Measurements from ENCODE around the gene SLC6A13. TPM values are rescaled to one million over a fixed set of nuclear protein-coding genes. Genes with fewer than 3 reads are reported as not detected.

Gene SLC6A13
- total RNA-seq, 4 donors from 2014 or later: 0.46 to 1.2 TPM; not detected in 2

GRCh38 chr12:186006-186625 is 76.5 kb downstream of the SLC6A13 start:
- no peak for TF ChIP-seq POLR2A (IDR thresholded peaks at IDR 0.05)
- TF ChIP-seq CTCF (IDR thresholded peaks at IDR 0.05): no peak
- no peak overlapping the region for H3K4me3 ChIP-seq
- H3K4me1 ChIP-seq: no peaks in the 10 kb centered on the region
- no peaks in the 10 kb centered on the region for H3K9me3 ChIP-seq
- no peak overlapping the region for H3K27ac ChIP-seq
- no peak for DNase-seq
- intact Hi-C loops (cut with DNase I; ENCODE audit: low total_unique reads): no loop called here
- H3K36me3 ChIP-seq: no peaks in the 10 kb centered on the region
- H3K27me3 ChIP-seq: no peaks in the 10 kb centered on the region

DNA sequence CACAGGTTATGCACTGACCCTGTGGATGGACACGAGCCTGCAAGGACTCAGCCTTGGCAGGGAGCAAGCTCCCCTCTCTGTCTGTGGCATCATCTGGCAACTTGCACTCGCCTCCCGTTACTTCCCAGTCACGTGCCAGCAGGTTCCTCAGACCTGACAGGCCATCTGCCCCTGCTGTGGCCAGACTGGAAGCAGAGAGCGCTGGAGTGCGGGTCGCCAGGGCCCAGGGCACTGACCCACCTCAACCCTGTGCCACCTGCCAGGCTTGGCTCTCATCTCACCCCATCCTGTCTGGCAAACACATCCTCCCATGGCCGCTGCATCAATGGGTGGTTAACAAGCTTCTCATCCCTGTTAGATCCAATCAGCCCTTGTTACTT is 77.1 kb downstream of the SLC6A13 start:
- no peaks in the 10 kb centered on the region for H3K27me3 ChIP-seq
- TF ChIP-seq CTCF (IDR thresholded peaks at IDR 0.05) (no peak), POLR2A (IDR thresholded peaks at IDR 0.05) (no peak)
- no peak overlapping the region for H3K27ac ChIP-seq
- H3K4me1 ChIP-seq: no peaks in the 10 kb centered on the region
- no peaks in the 10 kb centered on the region for H3K36me3 ChIP-seq
- intact Hi-C loops (cut with DNase I; ENCODE audit: low total_unique reads): no loop called here
- H3K4me3 ChIP-seq: no peak overlapping the region
- no peaks in the 10 kb centered on the region for H3K9me3 ChIP-seq
- DNase-seq: no peak

DNA sequence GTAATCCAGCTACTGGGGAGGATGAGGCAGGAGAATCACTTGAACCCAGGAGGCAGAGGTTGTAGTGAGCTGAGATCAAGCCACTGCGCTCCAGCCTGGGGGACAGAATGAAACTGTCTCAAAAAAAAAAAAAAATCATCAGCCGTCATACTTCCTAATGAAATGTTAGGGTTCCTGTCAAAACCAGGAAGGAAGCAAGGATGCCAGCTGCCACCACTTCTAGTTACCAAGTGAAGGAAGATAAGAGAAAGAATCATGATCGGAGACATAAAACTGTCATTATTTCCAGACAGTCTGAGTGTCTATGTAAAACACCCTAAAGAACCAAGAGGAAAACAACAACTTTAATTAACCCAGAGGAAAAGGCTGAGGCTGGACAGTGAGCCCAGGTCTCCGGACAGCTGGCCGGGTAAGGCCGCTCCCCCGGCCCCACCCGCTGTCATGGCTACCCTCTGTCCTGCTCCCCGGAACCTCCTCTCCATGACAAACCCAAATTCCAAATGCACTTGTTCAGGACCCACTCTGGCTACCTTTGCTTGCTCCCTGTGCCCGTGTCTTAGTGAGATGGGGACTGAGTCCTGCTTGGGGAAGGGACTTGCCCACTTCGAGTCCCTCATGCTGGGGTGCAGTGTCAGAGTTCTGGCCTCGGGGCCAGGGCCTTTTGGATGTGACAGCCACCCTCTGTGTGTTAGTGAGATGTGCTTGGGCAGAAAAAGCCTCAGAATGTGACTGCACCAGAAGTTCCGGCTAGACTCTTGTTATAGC is 77.6 kb downstream of the SLC6A13 start:
- no peaks in the 10 kb centered on the region for H3K27me3 ChIP-seq
- TF ChIP-seq CTCF (IDR thresholded peaks at IDR 0.05) (no peak), POLR2A (IDR thresholded peaks at IDR 0.05) (no peak)
- H3K27ac ChIP-seq: no peak overlapping the region
- intact Hi-C loops (cut with DNase I; ENCODE audit: low total_unique reads): no loop called here
- H3K4me1 ChIP-seq: no peaks in the 10 kb centered on the region
- DNase-seq: no peak
- no peaks in the 10 kb centered on the region for H3K36me3 ChIP-seq
- H3K4me3 ChIP-seq: no peak overlapping the region
- H3K9me3 ChIP-seq: no peaks in the 10 kb centered on the region

DNA sequence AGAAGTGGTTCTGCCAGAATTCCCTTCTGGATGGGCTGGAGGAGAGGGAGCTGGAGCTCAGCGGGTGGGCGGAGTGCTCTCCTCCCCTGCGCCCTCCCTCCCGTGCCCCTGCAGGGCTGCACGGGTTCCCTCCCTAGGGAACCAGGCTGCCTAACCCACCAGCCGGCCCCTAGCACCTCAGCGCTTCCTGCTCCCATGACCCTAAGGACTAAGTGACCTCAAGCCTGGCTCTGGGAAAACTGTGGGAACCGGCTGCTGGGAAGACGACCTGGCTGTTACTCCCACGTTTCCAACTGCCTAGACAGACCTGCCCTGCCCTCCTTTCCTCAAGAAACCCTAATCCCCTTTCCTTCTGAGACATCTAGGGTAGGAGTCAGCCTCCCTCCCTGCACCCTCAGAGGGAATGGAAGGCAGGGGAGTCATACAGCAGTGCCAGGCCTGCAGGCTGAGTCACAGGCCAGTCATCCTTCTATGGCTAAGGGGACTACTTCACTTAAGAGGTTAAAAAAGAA is 80.2 kb downstream of the SLC6A13 start:
- Histone ChIP-seq H3K4me1 (no peaks in the 10 kb centered on the region), H3K9me3 (no peaks in the 10 kb centered on the region), H3K27ac (peak overlapping the region; percentile 26 to 41), H3K4me3 (no peak overlapping the region), H3K36me3 (no peaks in the 10 kb centered on the region), H3K27me3 (no peaks in the 10 kb centered on the region)
- no peak for DNase-seq
- TF ChIP-seq CTCF (IDR thresholded peaks at IDR 0.05) (no peak), POLR2A (IDR thresholded peaks at IDR 0.05) (no peak)
- intact Hi-C loops (cut with DNase I; ENCODE audit: low total_unique reads): no loop called here

DNA sequence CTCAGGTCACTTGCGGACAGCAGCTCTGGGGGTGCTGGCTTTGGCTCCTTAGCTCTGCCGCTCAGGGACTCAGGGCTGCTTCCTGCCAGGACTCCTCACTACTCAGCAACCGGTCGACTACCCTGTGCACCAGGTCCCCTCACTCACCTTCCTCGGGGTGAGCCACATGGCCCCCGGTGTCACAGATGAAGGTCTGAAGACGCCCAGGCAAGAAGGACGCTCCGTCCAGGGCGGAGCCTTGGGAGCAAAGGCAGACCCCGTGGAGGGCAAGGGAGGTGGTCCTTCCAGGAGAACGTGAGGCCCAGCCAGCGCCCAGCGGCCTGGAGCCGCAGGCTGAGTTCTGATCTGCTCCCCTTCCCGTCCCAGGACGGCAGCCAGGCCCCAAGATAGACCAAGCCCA is 80.7 kb downstream of the SLC6A13 start:
- peak overlapping the region; percentile 26 to 41 for H3K27ac ChIP-seq
- H3K9me3 ChIP-seq: no peaks in the 10 kb centered on the region
- intact Hi-C loops (cut with DNase I; ENCODE audit: low total_unique reads): no loop called here
- H3K4me3 ChIP-seq: no peak overlapping the region
- H3K4me1 ChIP-seq: no peaks in the 10 kb centered on the region
- no peaks in the 10 kb centered on the region for H3K27me3 ChIP-seq
- DNase-seq: no peak
- no peaks in the 10 kb centered on the region for H3K36me3 ChIP-seq
- TF ChIP-seq POLR2A (IDR thresholded peaks at IDR 0.05) (no peak), CTCF (IDR thresholded peaks at IDR 0.05) (no peak)

Measured in uterus (tissue), 4 donors.